IMR-90 (cell line): ENCODE data around the gene PLA2G12A. TPM values are rescaled to one million over a fixed set of nuclear protein-coding genes. Genes with fewer than 3 reads are reported as not detected.

Experiments
- ATAC-seq: fragments of 200-7000 bp; cut with Tn5 transposase; 2 replicates; pipeline ENCODE4 v1.9.1; 2020; ENCODE audit warnings: low read depth, mild to moderate bottlenecking, moderate library complexity
- BruUV-seq: library from RNA; stranded (reverse); fragments of 400-500 nt; replicated peaks from 2 replicates; lab custom pipeline; 2021; lab: Mats Ljungman, UMichigan
- CTCF ChIA-PET: fragments of 300-600 bp; formaldehyde crosslinking; extraction: SDS; loops from one replicate; lab custom pipeline; 2021; ENCODE audit warnings: antibody characterized with exemption; lab: Yijun Ruan, JAX
- POLR2A ChIA-PET: fragments of 300-600 bp; sonication (Branson Sonifier 250); formaldehyde crosslinking; loops from one replicate; lab custom pipeline; 2022; ENCODE audit warnings: antibody characterized with exemption; ENCODE audit not compliant: unreplicated experiment; lab: Charles Lee
- DNase-seq: peaks from one replicate; pipeline ENCODE4 v3.0.0; 2013
- H2AFZ ChIP-seq: replicated peaks from 2 replicates; pipeline ENCODE3; 2013; ENCODE audit warnings: low read length, mild to moderate bottlenecking; ENCODE audit not compliant: poor library complexity
- H2AK5ac ChIP-seq: 2 replicates; pipeline ENCODE4 v1.6.1; 2013; ENCODE audit warnings: low read depth, low read length, inconsistent platforms
- H2AK9ac ChIP-seq: replicated peaks from 2 replicates; pipeline ENCODE3; 2013; ENCODE audit warnings: mild to moderate bottlenecking, low read depth, low read length, moderate library complexity; ENCODE audit not compliant: poor library complexity
- H2BK120ac ChIP-seq: 2 replicates; pipeline ENCODE4 v1.6.1; 2013; ENCODE audit warnings: low read depth, low read length, inconsistent platforms
- H2BK15ac ChIP-seq: 3 replicates; pipeline ENCODE4 v1.6.1; 2013; ENCODE audit warnings: low read depth, low read length, inconsistent platforms
- H2BK20ac ChIP-seq: 2 replicates; pipeline ENCODE4 v1.6.1; 2013; ENCODE audit warnings: low read depth, mild to moderate bottlenecking, inconsistent platforms, low read length, moderate library complexity
- H2BK5ac ChIP-seq: 2 replicates; pipeline ENCODE4 v1.6.1; 2013; ENCODE audit warnings: mild to moderate bottlenecking, low read depth, low read length, inconsistent platforms; ENCODE audit not compliant: poor library complexity, severe bottlenecking
- H3K14ac ChIP-seq: replicated peaks from 2 replicates; pipeline ENCODE4 v1.6.1; 2013; ENCODE audit warnings: low read depth, low read length, inconsistent platforms
- H3K18ac ChIP-seq: 2 replicates; pipeline ENCODE4 v1.6.1; 2013; ENCODE audit warnings: low read depth, low read length, control low read depth
- H3K23ac ChIP-seq: 2 replicates; pipeline ENCODE4 v1.6.1; 2013; ENCODE audit warnings: low read depth, low read length, inconsistent platforms
- H3K27ac ChIP-seq: 2 replicates; pipeline ENCODE4 v1.5.1; 2013; ENCODE audit warnings: mild to moderate bottlenecking, control low read depth, low read length; ENCODE audit not compliant: insufficient read depth
- H3K27me3 ChIP-seq: 2 replicates; pipeline ENCODE4 v1.6.1; 2013; ENCODE audit warnings: low read length; ENCODE audit not compliant: control insufficient read depth, insufficient read depth
- H3K36me3 ChIP-seq: 2 replicates; pipeline ENCODE4 v1.6.1; 2013; ENCODE audit warnings: low read length, mixed read lengths; ENCODE audit not compliant: control insufficient read depth, insufficient read depth
- H3K4ac ChIP-seq: 2 replicates; pipeline ENCODE4 v1.6.1; 2013; ENCODE audit warnings: low read depth, low read length, inconsistent platforms
- H3K4me1 ChIP-seq: 2 replicates; pipeline ENCODE4 v1.6.1; 2013; ENCODE audit warnings: low read length, mixed read lengths; ENCODE audit not compliant: control insufficient read depth, insufficient read depth
- H3K4me2 ChIP-seq: 2 replicates; pipeline ENCODE4 v1.6.1; 2013; ENCODE audit warnings: low read depth, mild to moderate bottlenecking, control low read depth, low read length, moderate library complexity
- H3K4me3 ChIP-seq: 2 replicates; pipeline ENCODE4 v1.5.1; 2013; ENCODE audit warnings: low read depth, mild to moderate bottlenecking, control low read depth, low read length, moderate library complexity; ENCODE audit not compliant: insufficient read depth
- H3K56ac ChIP-seq: 2 replicates; pipeline ENCODE4 v1.6.1; 2013; ENCODE audit warnings: low read length, inconsistent platforms; ENCODE audit not compliant: insufficient read depth; ENCODE audit errors: extremely low read depth
- H3K79me1 ChIP-seq, 2 experiments: 2 replicates each; pipeline ENCODE4 v1.6.1; 2013; ENCODE audit warnings: low read length in 2 of 2, inconsistent platforms in 1 of 2, low read depth in 1 of 2
- H3K9ac ChIP-seq: 2 replicates; pipeline ENCODE4 v1.6.1; 2013; ENCODE audit warnings: low read depth, low read length, control low read depth
- H3K9me1 ChIP-seq: 2 replicates; pipeline ENCODE4 v1.6.1; 2013; ENCODE audit warnings: low read length, inconsistent platforms; ENCODE audit not compliant: insufficient read depth
- H3K9me3 ChIP-seq: 2 replicates; pipeline ENCODE4 v1.6.1; 2013; ENCODE audit warnings: low read length; ENCODE audit not compliant: control insufficient read depth, insufficient read depth
- H4K20me1 ChIP-seq: 2 replicates; pipeline ENCODE4 v1.6.1; 2013; ENCODE audit warnings: low read length, inconsistent platforms; ENCODE audit not compliant: insufficient read depth
- H4K5ac ChIP-seq: 2 replicates; pipeline ENCODE4 v1.6.1; 2013; ENCODE audit warnings: mild to moderate bottlenecking, low read depth, low read length, control low read depth
- H4K8ac ChIP-seq, 2 experiments: 2 replicates each; pipeline ENCODE4 v1.6.1; 2013; ENCODE audit warnings: low read depth in 2 of 2, low read length in 2 of 2, control low read depth in 1 of 2, inconsistent platforms in 1 of 2
- H4K91ac ChIP-seq: 2 replicates; pipeline ENCODE4 v1.6.1; 2013; ENCODE audit warnings: low read depth, low read length, inconsistent platforms; ENCODE audit not compliant: insufficient read depth
- CEBPB ChIP-seq: IDR thresholded peaks from 2 replicates; pipeline ENCODE4 v1.6.1; 2012; ENCODE audit warnings: low read depth, low read length, improper control_type of control experiment
- CHD1 ChIP-seq: IDR thresholded peaks from 2 replicates; pipeline ENCODE4 v1.6.1; 2012; ENCODE audit warnings: low read depth, low read length, improper control_type of control experiment
- MAFK ChIP-seq: IDR thresholded peaks from 2 replicates; pipeline ENCODE4 v1.6.1; 2012; ENCODE audit warnings: low read depth, low read length, improper control_type of control experiment
- RAD21 ChIP-seq: IDR thresholded peaks from 2 replicates; pipeline ENCODE4 v1.6.1; 2012; ENCODE audit warnings: low read length, improper control_type of control experiment
- WGBS, 2 experiments: methylation state at CpG; one replicate each; pipeline versions ENCODE4 v1.1.5 to v1.1.7; 2013; ENCODE audit warnings: missing lambda C conversion rate in 2 of 2; ENCODE audit not compliant: insufficient read length in 1 of 2; ENCODE audit errors: extremely low coverage in 2 of 2; 5-methylcytosine and 5-hydroxymethylcytosine counted together
- dilution Hi-C: fragments of 300-500 bp; cut with HindIII; formaldehyde crosslinking; loops from one replicate; pipeline ENCODE4 v1.14.3; 2018; ENCODE audit warnings: low sequenced_read_pairs; ENCODE audit not compliant: unreplicated experiment
- in situ Hi-C: fragments of 300-500 bp; cut with MboI; formaldehyde crosslinking; loops from 3 replicates; pipeline ENCODE4 v1.14.3; 2019; ENCODE audit warnings: low sequenced_read_pairs, inconsistent platforms, mixed read lengths
- intact Hi-C: fragments of 100-400 bp; cut with micrococcal nuclease; formaldehyde crosslinking; loops from 2 replicates; pipeline ENCODE4 v1.10.0; 2022
- polyA plus RNA-seq, 3 experiments: library from polyadenylated mRNA; depleted of rRNA; stranded (reverse); fragments of >200 nt; gene quantifications; 2 replicates each; pipeline ENCODE4 v1.2.3, GENCODE V29; 2012; ENCODE audit warnings: low replicate concordance in 1 of 3
- total RNA-seq: library from RNA; depleted of rRNA; stranded (reverse); fragments of >200 nt; gene quantifications from 2 replicates; pipeline ENCODE4 v1.2.3, GENCODE V29; 2012

The PLA2G12A gene
- total and polyA plus RNA-seq, 2 of the 4 experiments (the other 2 are of a cell fraction), result 10.3 to 17.4 TPM

- no peak overlapping the region for H3K23ac ChIP-seq
- ChIA-PET CTCF (interaction anchor here (0.7 to 0.9 kb wide), 2 partner anchors 11 to 19 kb away, joined by 3 to 5 read pairs; no protein-coding TSS in a partner anchor), POLR2A (no interaction called here)
- no CpG with 5 or more reads among the region's 1 CpG for WGBS, 2 experiments
- H3K36me3 ChIP-seq, result no peaks in the 10 kb centered on the region
- no peaks in the 10 kb centered on the region for H3K27me3 ChIP-seq
- no peak overlapping the region for H3K4ac ChIP-seq
- dilution Hi-C loops, result no loop called here
- H4K5ac ChIP-seq, result no peak overlapping the region
- no peak overlapping the region for H2BK20ac ChIP-seq
- no peak overlapping the region for H3K56ac ChIP-seq
- no peaks in the 10 kb centered on the region for H3K9me3 ChIP-seq
- BruUV-seq, result no TSS peak
- no peak overlapping the region for H3K4me3 ChIP-seq
- DNase-seq (no peak), ATAC-seq (no peak; the same call in 1 of the 2 replicates)
- no peaks in the 10 kb centered on the region for H3K79me1 ChIP-seq
- H2BK120ac ChIP-seq, result no peak overlapping the region
- TF ChIP-seq MAFK (no peak), CEBPB (no peak), CHD1 (no peak), RAD21 (no peak)
- no peak overlapping the region for H3K14ac ChIP-seq
- no peak overlapping the region for H2AFZ ChIP-seq
- H3K4me1 ChIP-seq, result no peaks in the 10 kb centered on the region
- peaks cover 3% of the 10 kb centered on the region; the same call in 1 of the 2 replicates for H3K9me1 ChIP-seq
- no peak overlapping the region for H4K91ac ChIP-seq
- H2BK15ac ChIP-seq, result no peak overlapping the region
- intact Hi-C loops, result no loop called here
- H4K8ac ChIP-seq, result no peak overlapping the region
- H3K27ac ChIP-seq, result no peak overlapping the region
- H4K20me1 ChIP-seq, result no peaks in the 10 kb centered on the region
- no peak overlapping the region for H2BK5ac ChIP-seq
- H3K18ac ChIP-seq, result no peak overlapping the region
- no peak overlapping the region for H2AK9ac ChIP-seq
- in situ Hi-C loops, result no loop called here
- H3K4me2 ChIP-seq, result no peak overlapping the region
- H3K9ac ChIP-seq, result no peak overlapping the region
- no peak overlapping the region for H2AK5ac ChIP-seq
Observed at GRCh38 chr4:109676886-109677285, 53.0 kb downstream of the PLA2G12A start.
